Measurements from ENCODE around the gene ANKRD29. TPM values are rescaled to one million over a fixed set of nuclear protein-coding genes. Genes with fewer than 3 reads are reported as not detected.
A peak's percentile ranks its signal among the peaks of the same experiment; 100 is the strongest.

The ANKRD29 gene
- total RNA-seq, 1 experiment from 2014 or later: 3.9 TPM

- H3K4me3 ChIP-seq: no peak overlapping the region
- H3K9me3 ChIP-seq (replicated peaks): no peaks in the 10 kb centered on the region
- no peaks in the 10 kb centered on the region for H3K27me3 ChIP-seq
- H3K27ac ChIP-seq: no peak overlapping the region
- no peak for DNase-seq
- H3K36me3 ChIP-seq: no peaks in the 10 kb centered on the region
- no peaks in the 10 kb centered on the region for H3K4me1 ChIP-seq
Measured at GRCh38 chr18:23669804-23670405, 7.2 kb upstream of the ANKRD29 start.

- H3K36me3 ChIP-seq: no peaks in the 10 kb centered on the region
- H3K9me3 ChIP-seq (replicated peaks): no peaks in the 10 kb centered on the region
- H3K27ac ChIP-seq: no peak overlapping the region
- H3K4me3 ChIP-seq: no peak overlapping the region
- no peaks in the 10 kb centered on the region for H3K27me3 ChIP-seq
- no peaks in the 10 kb centered on the region for H3K4me1 ChIP-seq
- no peak for DNase-seq
Measured at GRCh38 chr18:23669202-23669766, 6.6 kb upstream of the ANKRD29 start.

- Histone ChIP-seq H3K4me1 (no peaks in the 10 kb centered on the region), H3K9me3 (replicated peaks) (no peaks in the 10 kb centered on the region), H3K27me3 (no peaks in the 10 kb centered on the region), H3K4me3 (no peak overlapping the region), H3K36me3 (no peaks in the 10 kb centered on the region), H3K27ac (no peak overlapping the region)
- DNase-seq: no peak
Measured at GRCh38 chr18:23668731-23669130, 6.0 kb upstream of the ANKRD29 start.

- Histone ChIP-seq H3K9me3 (replicated peaks) (no peaks in the 10 kb centered on the region), H3K27ac (no peak overlapping the region), H3K4me3 (no peak overlapping the region), H3K27me3 (no peaks in the 10 kb centered on the region), H3K36me3 (no peaks in the 10 kb centered on the region), H3K4me1 (no peaks in the 10 kb centered on the region)
- DNase-seq: no peak
Measured at GRCh38 chr18:23667114-23667513, 4.4 kb upstream of the ANKRD29 start.

GRCh38 chr18:23664674-23665073, 2.0 kb upstream of the ANKRD29 start:
- H3K4me1 ChIP-seq: no peaks in the 10 kb centered on the region
- no peaks in the 10 kb centered on the region for H3K36me3 ChIP-seq
- H3K4me3 ChIP-seq: no peak overlapping the region
- no peak for DNase-seq
- H3K9me3 ChIP-seq (replicated peaks): no peaks in the 10 kb centered on the region
- no peaks in the 10 kb centered on the region for H3K27me3 ChIP-seq
- no peak overlapping the region for H3K27ac ChIP-seq

GRCh38 chr18:23661735-23662308, 889 bp downstream of the ANKRD29 start:
- Histone ChIP-seq H3K4me3 (peak overlapping the region; percentile 62), H3K36me3 (no peaks in the 10 kb centered on the region), H3K27me3 (no peaks in the 10 kb centered on the region), H3K27ac (peak overlapping the region; percentile 60), H3K9me3 (replicated peaks) (no peaks in the 10 kb centered on the region), H3K4me1 (no peaks in the 10 kb centered on the region)
- DNase-seq: peak in 1 of 2 experiments; percentile 10

GRCh38 chr18:23658285-23658684, 4.4 kb downstream of the ANKRD29 start:
- H3K4me3 ChIP-seq: no peak overlapping the region
- H3K9me3 ChIP-seq (replicated peaks): no peaks in the 10 kb centered on the region
- H3K36me3 ChIP-seq: no peaks in the 10 kb centered on the region
- no peaks in the 10 kb centered on the region for H3K4me1 ChIP-seq
- no peak for DNase-seq
- H3K27ac ChIP-seq: no peak overlapping the region
- H3K27me3 ChIP-seq: no peaks in the 10 kb centered on the region

GRCh38 chr18:23652232-23652631, 10.5 kb downstream of the ANKRD29 start:
- H3K27ac ChIP-seq: no peak overlapping the region
- H3K4me1 ChIP-seq: no peaks in the 10 kb centered on the region
- no peak for DNase-seq
- H3K4me3 ChIP-seq: no peak overlapping the region
- H3K27me3 ChIP-seq: no peaks in the 10 kb centered on the region
- H3K9me3 ChIP-seq (replicated peaks): no peaks in the 10 kb centered on the region
- H3K36me3 ChIP-seq: no peaks in the 10 kb centered on the region

- H3K36me3 ChIP-seq: no peaks in the 10 kb centered on the region
- no peaks in the 10 kb centered on the region for H3K9me3 ChIP-seq (replicated peaks)
- H3K27ac ChIP-seq: no peak overlapping the region
- no peaks in the 10 kb centered on the region for H3K27me3 ChIP-seq
- no peak overlapping the region for H3K4me3 ChIP-seq
- H3K4me1 ChIP-seq: no peaks in the 10 kb centered on the region
- DNase-seq: no peak
Measured at GRCh38 chr18:23650968-23651927, 11.5 kb downstream of the ANKRD29 start.

- no peak for DNase-seq
- H3K36me3 ChIP-seq: no peaks in the 10 kb centered on the region
- no peak overlapping the region for H3K27ac ChIP-seq
- H3K4me1 ChIP-seq: no peaks in the 10 kb centered on the region
- no peak overlapping the region for H3K4me3 ChIP-seq
- no peaks in the 10 kb centered on the region for H3K27me3 ChIP-seq
- H3K9me3 ChIP-seq (replicated peaks): no peaks in the 10 kb centered on the region
Measured at GRCh38 chr18:23648940-23649607, 13.6 kb downstream of the ANKRD29 start.

- no peaks in the 10 kb centered on the region for H3K27me3 ChIP-seq
- no peaks in the 10 kb centered on the region for H3K9me3 ChIP-seq (replicated peaks)
- no peaks in the 10 kb centered on the region for H3K36me3 ChIP-seq
- no peak for DNase-seq
- H3K4me1 ChIP-seq: no peaks in the 10 kb centered on the region
- H3K4me3 ChIP-seq: no peak overlapping the region
- H3K27ac ChIP-seq: no peak overlapping the region
Measured at GRCh38 chr18:23648456-23648855, 14.3 kb downstream of the ANKRD29 start.

GRCh38 chr18:23646282-23646681, 16.4 kb downstream of the ANKRD29 start:
- Histone ChIP-seq H3K9me3 (replicated peaks) (no peaks in the 10 kb centered on the region), H3K27me3 (no peaks in the 10 kb centered on the region), H3K4me1 (no peaks in the 10 kb centered on the region), H3K36me3 (no peaks in the 10 kb centered on the region), H3K27ac (no peak overlapping the region), H3K4me3 (no peak overlapping the region)
- DNase-seq: no peak

- Histone ChIP-seq H3K27me3 (no peaks in the 10 kb centered on the region), H3K9me3 (replicated peaks) (no peaks in the 10 kb centered on the region), H3K4me1 (no peaks in the 10 kb centered on the region), H3K27ac (no peak overlapping the region), H3K36me3 (no peaks in the 10 kb centered on the region), H3K4me3 (no peak overlapping the region)
- DNase-seq: no peak
Measured at GRCh38 chr18:23645568-23646175, 17.0 kb downstream of the ANKRD29 start.

- no peak for DNase-seq
- no peaks in the 10 kb centered on the region for H3K9me3 ChIP-seq (replicated peaks)
- H3K4me1 ChIP-seq: no peaks in the 10 kb centered on the region
Measured at GRCh38 chr18:23643815-23644490, 18.8 kb downstream of the ANKRD29 start.

More at GRCh38 chr18:23643815-23644490, 18.8 kb downstream of the ANKRD29 start:
- H3K4me3 ChIP-seq: no peak overlapping the region
- no peak overlapping the region for H3K27ac ChIP-seq
- no peaks in the 10 kb centered on the region for H3K36me3 ChIP-seq
- H3K27me3 ChIP-seq: no peaks in the 10 kb centered on the region
